ENCODE results near the gene MTF2. TPM values are rescaled to one million over a fixed set of nuclear protein-coding genes. Genes with fewer than 3 reads are reported as not detected.

MTF2 gene
- total and polyA plus RNA-seq, 9 of the 15 experiments (the other 6 are each of a cell fraction or from before 2014, with no cell fraction given) = 29.3 to 124 (median 57.7) TPM

- TF ChIP-seq VEZF1 (CRISPR knock-in tag; IDR thresholded peaks at IDR 0.05) = peak; percentile 45; the same call in 1 of the 2 replicates
- TF ChIP-seq MXI1 (IDR thresholded peaks at IDR 0.05; ENCODE audit: low read depth, low read length) = 0 out of 2 replicates have a peak, but pooled peaks have one; percentile 45
- no peak for TF ChIP-seq MAX (CRISPR knock-in tag; IDR thresholded peaks at IDR 0.05)
- TF ChIP-seq POLR2A (conservative IDR thresholded peaks at IDR 0.05) = no peak
- TF ChIP-seq ARHGAP35 (IDR thresholded peaks at IDR 0.05; ENCODE audit: partially characterized antibody) = no peak
Measured at GRCh38 chr1:93178418-93178817, 99.3 kb downstream of the MTF2 start (continued).

GRCh38 chr1:93179886-93180722 lies 101.0 kb downstream of the MTF2 start, which contains the start of gene TMED5:
Gene TMED5, minus strand, starts transcription at chr1:93180413. Its CDS starts 171 bp downstream, at chr1:93180242.
- peaks cover 25% of the 10 kb centered on the region for H3K36me3 ChIP-seq (ENCODE audit: control insufficient read depth, insufficient read depth, low read length)
- under 1% methylated on average over 68 of the region's 78 CpGs for WGBS (ENCODE audit: insufficient coverage, low coverage, missing lambda C conversion rate)
- intact Hi-C loops (cut with micrococcal nuclease) (loop anchor here (2.0 to 5.0 kb wide), 2 partner anchors 101 to 167 kb away; partner anchors contain the start of genes DR1 and MTF2), in situ Hi-C loops (cut with MboI) (no loop called here)
- no peaks in the 10 kb centered on the region for H3K27me3 ChIP-seq (ENCODE audit: control insufficient read depth in 2 of 2, insufficient read depth in 2 of 2, low read length in 2 of 2)
- no peaks in the 10 kb centered on the region for H3K9me1 ChIP-seq (ENCODE audit: control insufficient read depth, insufficient read depth, low read length)
- FAIRE-seq (peak; percentile 91), ATAC-seq (peak; percentile 92), DNase-seq (ENCODE audit: extremely low read depth in 1 of 4, low spot score in 3 of 4) (peak; percentile 87 to 98 (median 90))
- peak within 1 kb of the TSS; percentile 93 for H3K4me2 ChIP-seq (ENCODE audit: insufficient read depth, low read length)
- CTCF ChIA-PET (ENCODE audit: low intra/inter-chr PET ratio) = no interaction called here
- H3K9me3 ChIP-seq (replicated peaks; ENCODE audit: control insufficient read depth, insufficient read depth, low read depth, low read length) = no peaks in the 10 kb centered on the region
- peak within 1 kb of the TSS; percentile 92 to 99 for H3K9ac ChIP-seq (ENCODE audit: insufficient read depth in 1 of 2, low read depth in 2 of 2, low read length in 2 of 2)
- H3K4me1 ChIP-seq (replicated peaks in 1 of 2; ENCODE audit: control insufficient read depth in 2 of 2, insufficient read depth in 2 of 2, low read length in 2 of 2) = peaks cover 11 to 14% of the 10 kb centered on the region in 2 experiments; a peak in 2 of 5 replicates
- peak within 1 kb of the TSS; percentile 70 for H3K4me3 ChIP-seq
- peaks cover 93% of the 10 kb centered on the region for H3K79me2 ChIP-seq (ENCODE audit: control insufficient read depth, insufficient read depth, low read length)
- peaks cover 4% of the 10 kb centered on the region for H4K20me1 ChIP-seq (replicated peaks; ENCODE audit: control insufficient read depth, insufficient read depth, low read length)
- POLR2A ChIA-PET = interaction anchor here (0.7 to 1.8 kb wide), 3 partner anchors 10 to 101 kb away, joined by 3 to 5 read pairs (median 4); partner anchors contain the start of gene MTF2
- H2AFZ ChIP-seq (ENCODE audit: low read depth, low read length) = peak within 1 kb of the TSS; percentile 96
- BruUV-seq (replicated peaks) = TSS peak; percentile 36
- peak within 1 kb of the TSS; percentile 97 for H3K27ac ChIP-seq (ENCODE audit: extremely low read depth, low read depth, low read length)
- TF ChIP-seq U2AF1 (optimal IDR thresholded peaks at IDR 0.05; ENCODE audit: low read depth, low read length) = peak; percentile 77
- no peak for TF ChIP-seq TCF15 (CRISPR knock-in tag; IDR thresholded peaks at IDR 0.05)
- no peak for TF ChIP-seq CUX1 (CRISPR knock-in tag; IDR thresholded peaks at IDR 0.05)
- TF ChIP-seq CBX8 (IDR thresholded peaks at IDR 0.05; ENCODE audit: borderline replicate concordance, extremely low read depth, low read depth, low read length, poor library complexity, severe bottlenecking) = no peak
- TF ChIP-seq ZNF408 (CRISPR knock-in tag; IDR thresholded peaks at IDR 0.05; ENCODE audit: low read depth) = no peak
- no peak for TF ChIP-seq ZNF274 (IDR thresholded peaks at IDR 0.05; ENCODE audit: borderline replicate concordance, low read depth, low read length)
- no peak for TF ChIP-seq NFE2 (IDR thresholded peaks at IDR 0.05; ENCODE audit: low read depth)

All from K562 (cell line).